Measurements from ENCODE around the gene CPPED1. TPM values are rescaled to one million over a fixed set of nuclear protein-coding genes. Genes with fewer than 3 reads are reported as not detected.

CPPED1 gene
- total and polyA plus RNA-seq, 2 donors (not counting 1 experiment from before 2014, with no cell fraction given) = 7.4 to 19.8 TPM

GRCh38 chr16:12678983-12679382, 124.7 kb downstream of the CPPED1 start:
- Histone ChIP-seq H3K9ac (ENCODE audit: insufficient read depth, low read length) (no peak overlapping the region), H3K4me3 (replicated peaks in 1 of 4; ENCODE audit: control extremely low read depth in 1 of 4, insufficient read depth in 1 of 4, low read depth in 3 of 4, low read length in 4 of 4) (no peak overlapping the region), H3K4me1 (ENCODE audit: control insufficient read depth, extremely low read depth, insufficient read depth, low read length) (no peaks in the 10 kb centered on the region), H3K36me3 (ENCODE audit: control insufficient read depth, insufficient read depth, low read length) (no peaks in the 10 kb centered on the region), H3K27ac (ENCODE audit: insufficient read depth, low read length) (no peak overlapping the region), H2AFZ (ENCODE audit: low read length) (no peak overlapping the region), H3K27me3 (ENCODE audit: control insufficient read depth, insufficient read depth, low read length) (no peaks in the 10 kb centered on the region), H4K20me1 (ENCODE audit: control insufficient read depth, extremely low read depth, insufficient read depth, low read length) (no peaks in the 10 kb centered on the region), H3K9me3 (ENCODE audit: control insufficient read depth, insufficient read depth, low read depth, low read length) (no peaks in the 10 kb centered on the region), H3K4me2 (ENCODE audit: extremely low read depth, insufficient read depth, low read length) (no peak overlapping the region), H3K79me2 (ENCODE audit: control insufficient read depth, insufficient read depth, low read length) (no peaks in the 10 kb centered on the region)
- TF ChIP-seq CTCF (conservative IDR thresholded peaks at IDR 0.05 in 1 of 2, IDR thresholded peaks at IDR 0.05 in 1 of 2; ENCODE audit: low read depth in 1 of 2, low read length in 2 of 2) = no peak
- TF ChIP-seq EZH2 (IDR thresholded peaks at IDR 0.05; ENCODE audit: low read length, missing control alignments) = no peak
- DNase-seq (ENCODE audit: low read depth in 2 of 2) = no peak

GRCh38 chr16:12677502-12677901, 126.2 kb downstream of the CPPED1 start:
- Histone ChIP-seq H3K4me3 (replicated peaks in 1 of 4; ENCODE audit: control extremely low read depth in 1 of 4, insufficient read depth in 1 of 4, low read depth in 3 of 4, low read length in 4 of 4) (no peak overlapping the region), H3K27me3 (ENCODE audit: control insufficient read depth, insufficient read depth, low read length) (no peaks in the 10 kb centered on the region), H3K9me3 (ENCODE audit: control insufficient read depth, insufficient read depth, low read depth, low read length) (no peaks in the 10 kb centered on the region), H3K4me2 (ENCODE audit: extremely low read depth, insufficient read depth, low read length) (no peak overlapping the region), H3K4me1 (ENCODE audit: control insufficient read depth, extremely low read depth, insufficient read depth, low read length) (no peaks in the 10 kb centered on the region), H3K27ac (ENCODE audit: insufficient read depth, low read length) (no peak overlapping the region), H4K20me1 (ENCODE audit: control insufficient read depth, extremely low read depth, insufficient read depth, low read length) (no peaks in the 10 kb centered on the region), H3K79me2 (ENCODE audit: control insufficient read depth, insufficient read depth, low read length) (no peaks in the 10 kb centered on the region), H3K9ac (ENCODE audit: insufficient read depth, low read length) (no peak overlapping the region), H2AFZ (ENCODE audit: low read length) (no peak overlapping the region), H3K36me3 (ENCODE audit: control insufficient read depth, insufficient read depth, low read length) (no peaks in the 10 kb centered on the region)
- no peak for DNase-seq (ENCODE audit: low read depth in 2 of 2)
- no peak for TF ChIP-seq CTCF (conservative IDR thresholded peaks at IDR 0.05 in 1 of 2, IDR thresholded peaks at IDR 0.05 in 1 of 2; ENCODE audit: low read depth in 1 of 2, low read length in 2 of 2)
- no peak for TF ChIP-seq EZH2 (IDR thresholded peaks at IDR 0.05; ENCODE audit: low read length, missing control alignments)

- no peak overlapping the region for H3K4me3 ChIP-seq (replicated peaks in 1 of 4; ENCODE audit: control extremely low read depth in 1 of 4, insufficient read depth in 1 of 4, low read depth in 3 of 4, low read length in 4 of 4)
- no peak overlapping the region for H2AFZ ChIP-seq (ENCODE audit: low read length)
- TF ChIP-seq CTCF (conservative IDR thresholded peaks at IDR 0.05 in 1 of 2, IDR thresholded peaks at IDR 0.05 in 1 of 2; ENCODE audit: low read depth in 1 of 2, low read length in 2 of 2) (no peak), EZH2 (IDR thresholded peaks at IDR 0.05; ENCODE audit: low read length, missing control alignments) (no peak)
- H3K36me3 ChIP-seq (ENCODE audit: control insufficient read depth, insufficient read depth, low read length) = no peaks in the 10 kb centered on the region
- H3K9me3 ChIP-seq (ENCODE audit: control insufficient read depth, insufficient read depth, low read depth, low read length) = no peaks in the 10 kb centered on the region
- H3K4me1 ChIP-seq (ENCODE audit: control insufficient read depth, extremely low read depth, insufficient read depth, low read length) = no peaks in the 10 kb centered on the region
- no peak overlapping the region for H3K4me2 ChIP-seq (ENCODE audit: extremely low read depth, insufficient read depth, low read length)
- peak in 1 of 2 donors; percentile 81 for DNase-seq (ENCODE audit: low read depth in 2 of 2)
- H4K20me1 ChIP-seq (ENCODE audit: control insufficient read depth, extremely low read depth, insufficient read depth, low read length) = no peaks in the 10 kb centered on the region
- no peaks in the 10 kb centered on the region for H3K27me3 ChIP-seq (ENCODE audit: control insufficient read depth, insufficient read depth, low read length)
- H3K27ac ChIP-seq (ENCODE audit: insufficient read depth, low read length) = no peak overlapping the region
- H3K79me2 ChIP-seq (ENCODE audit: control insufficient read depth, insufficient read depth, low read length) = no peaks in the 10 kb centered on the region
- H3K9ac ChIP-seq (ENCODE audit: insufficient read depth, low read length) = no peak overlapping the region
These were observed 127.8 kb downstream of the CPPED1 start for GRCh38 chr16:12675852-12676251.

All from fibroblast of lung (primary cell).